H1 (cell line): ENCODE data around the gene ANKRD65. TPM values are rescaled to one million over a fixed set of nuclear protein-coding genes. Genes with fewer than 3 reads are reported as not detected.

Experiments
- CEBPB ChIP-seq: IDR thresholded peaks from 2 replicates; pipeline ENCODE4 v1.6.1; 2012; ENCODE audit warnings: low read depth, low read length
- SRF ChIP-seq: IDR thresholded peaks from 2 replicates; pipeline ENCODE4 v1.6.1; 2011; ENCODE audit warnings: mild to moderate bottlenecking, low read depth, low read length, moderate library complexity
- polyA plus RNA-seq, 7 experiments: library from polyadenylated mRNA; depleted of rRNA in 3 of 7; stranded (reverse) in 5 of 7; unstranded in 2 of 7; fragments of >200 nt in 5 of 7; fragments of 200-250 nt in 2 of 7; gene quantifications; 1 replicate in 5 of 7; 2 replicates in 1 of 7; 4 replicates in 1 of 7; pipeline versions ENCODE4 v1.2.1 to v1.2.3, GENCODE V29; 2011 to 2013; ENCODE audit warnings: missing spikeins in 2 of 7, mixed read lengths in 2 of 7
- total RNA-seq: library from RNA; stranded (reverse); fragmentation: NEBNext Ultra II Directional; extraction: Animal tissue kit (Norgen Biotek cat#: 25700); gene quantifications from 2 replicates; pipeline ENCODE4 v1.2.1, GENCODE V29; 2021
- TF ChIP-seq, protein P1 (sequence below): IDR thresholded peaks from 2 replicates; pipeline ENCODE4 v1.6.1; 2012; ENCODE audit warnings: low read length, inconsistent platforms

ANKRD65 gene
- total and polyA plus RNA-seq, 2 of the 8 experiments (the other 6 are each of a cell fraction or from before 2014, with no cell fraction given): 1.8 to 2.0 TPM

DNA sequence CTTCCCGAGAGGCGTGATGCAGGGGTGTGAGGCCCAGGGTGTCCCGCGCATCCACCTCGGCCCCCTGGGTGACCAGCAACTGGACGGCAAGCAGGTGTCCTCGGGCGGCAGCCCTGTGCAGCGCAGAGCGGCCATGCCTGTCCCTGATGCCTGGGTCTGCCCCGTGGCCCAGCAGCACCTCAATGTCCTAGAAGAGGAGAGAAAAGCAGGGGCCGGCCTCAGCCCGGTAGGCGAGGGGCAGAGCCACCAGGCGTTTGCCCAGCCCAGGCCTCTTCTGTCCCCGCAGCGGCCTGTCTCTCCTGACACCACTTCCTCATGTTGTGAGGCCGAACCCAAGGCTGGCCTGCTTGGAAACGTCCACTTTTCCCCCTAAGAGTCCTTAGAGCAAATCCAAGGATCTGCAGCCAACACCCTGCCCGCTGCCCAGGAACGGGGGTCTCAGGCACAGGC, 1.7 kb downstream of the ANKRD65 start (continued):
- TF ChIP-seq, protein P1, sequence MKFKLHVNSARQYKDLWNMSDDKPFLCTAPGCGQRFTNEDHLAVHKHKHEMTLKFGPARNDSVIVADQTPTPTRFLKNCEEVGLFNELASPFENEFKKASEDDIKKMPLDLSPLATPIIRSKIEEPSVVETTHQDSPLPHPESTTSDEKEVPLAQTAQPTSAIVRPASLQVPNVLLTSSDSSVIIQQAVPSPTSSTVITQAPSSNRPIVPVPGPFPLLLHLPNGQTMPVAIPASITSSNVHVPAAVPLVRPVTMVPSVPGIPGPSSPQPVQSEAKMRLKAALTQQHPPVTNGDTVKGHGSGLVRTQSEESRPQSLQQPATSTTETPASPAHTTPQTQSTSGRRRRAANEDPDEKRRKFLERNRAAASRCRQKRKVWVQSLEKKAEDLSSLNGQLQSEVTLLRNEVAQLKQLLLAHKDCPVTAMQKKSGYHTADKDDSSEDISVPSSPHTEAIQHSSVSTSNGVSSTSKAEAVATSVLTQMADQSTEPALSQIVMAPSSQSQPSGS: no peak
- TF ChIP-seq CEBPB (no peak), SRF (no peak)
